Liver (tissue), 3 donors: Measurements from ENCODE around the gene SBF2.
"Not testable (repeated sequence)": the region's sequence is repeated elsewhere in the genome, so short reads cannot be mapped to it uniquely, and the experiment has no call there.

Source experiments
- HNF4A ChIP-seq, 2 donors: conservative IDR thresholded peaks; 2 replicates each; pipeline ENCODE4 v1.6.1; 2016; ENCODE audit warnings: antibody characterized with exemption in 2 of 2, mild to moderate bottlenecking in 2 of 2
- JUND ChIP-seq, 2 donors: IDR thresholded peaks; 2 replicates each; pipeline ENCODE4 v1.6.1; 2016; ENCODE audit warnings: antibody characterized with exemption in 2 of 2
- RAD21 ChIP-seq, 2 donors: IDR thresholded peaks; 2 replicates each; pipeline ENCODE4 v1.6.1; 2016; ENCODE audit warnings: antibody characterized with exemption in 2 of 2, mild to moderate bottlenecking in 2 of 2
- REST ChIP-seq: IDR thresholded peaks from 2 replicates; pipeline ENCODE4 v1.6.1; 2016; ENCODE audit warnings: antibody characterized with exemption, mild to moderate bottlenecking
- YY1 ChIP-seq: IDR thresholded peaks from 2 replicates; pipeline ENCODE4 v1.6.1; 2016; ENCODE audit warnings: antibody characterized with exemption, mild to moderate bottlenecking
- TF ChIP-seq, protein P1 (sequence below): fragments of 150-350 bp; IDR thresholded peaks from 2 replicates; pipeline ENCODE4 v1.5.1; 2017; ENCODE audit warnings: improper control_type of control experiment, low read depth, low read length; ENCODE audit not compliant: missing input control
- TF ChIP-seq, protein P2 (sequence below): IDR thresholded peaks from 2 replicates; pipeline ENCODE4 v1.6.1; 2016; ENCODE audit warnings: antibody characterized with exemption
- donor health status: healthy.
- donor health status: healthy.

DNA sequence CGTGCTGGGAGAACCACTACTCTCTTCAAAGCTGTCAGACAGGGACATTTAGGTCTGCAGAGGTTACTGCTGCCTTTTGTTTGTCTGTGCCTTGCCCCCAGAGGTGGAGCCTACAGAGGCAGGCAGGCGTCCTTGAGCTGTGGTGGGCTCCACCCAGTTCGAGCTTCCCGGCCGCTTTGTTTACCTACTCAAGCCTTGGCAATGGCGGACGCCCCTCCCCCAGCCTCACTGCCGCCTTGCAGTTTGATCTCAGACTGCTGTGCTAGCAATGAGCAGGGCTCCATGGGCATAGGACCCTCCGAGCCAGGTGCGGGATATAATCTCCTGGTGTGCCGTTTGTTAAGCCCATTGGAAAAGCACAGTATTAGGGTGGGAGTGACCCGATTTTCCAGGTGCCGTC lies 62.2 kb downstream of the SBF2 start:
- TF ChIP-seq, protein P1, sequence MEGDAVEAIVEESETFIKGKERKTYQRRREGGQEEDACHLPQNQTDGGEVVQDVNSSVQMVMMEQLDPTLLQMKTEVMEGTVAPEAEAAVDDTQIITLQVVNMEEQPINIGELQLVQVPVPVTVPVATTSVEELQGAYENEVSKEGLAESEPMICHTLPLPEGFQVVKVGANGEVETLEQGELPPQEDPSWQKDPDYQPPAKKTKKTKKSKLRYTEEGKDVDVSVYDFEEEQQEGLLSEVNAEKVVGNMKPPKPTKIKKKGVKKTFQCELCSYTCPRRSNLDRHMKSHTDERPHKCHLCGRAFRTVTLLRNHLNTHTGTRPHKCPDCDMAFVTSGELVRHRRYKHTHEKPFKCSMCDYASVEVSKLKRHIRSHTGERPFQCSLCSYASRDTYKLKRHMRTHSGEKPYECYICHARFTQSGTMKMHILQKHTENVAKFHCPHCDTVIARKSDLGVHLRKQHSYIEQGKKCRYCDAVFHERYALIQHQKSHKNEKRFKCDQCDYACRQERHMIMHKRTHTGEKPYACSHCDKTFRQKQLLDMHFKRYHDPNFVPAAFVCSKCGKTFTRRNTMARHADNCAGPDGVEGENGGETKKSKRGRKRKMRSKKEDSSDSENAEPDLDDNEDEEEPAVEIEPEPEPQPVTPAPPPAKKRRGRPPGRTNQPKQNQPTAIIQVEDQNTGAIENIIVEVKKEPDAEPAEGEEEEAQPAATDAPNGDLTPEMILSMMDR: not testable (repeated sequence)
- TF ChIP-seq, protein P2, sequence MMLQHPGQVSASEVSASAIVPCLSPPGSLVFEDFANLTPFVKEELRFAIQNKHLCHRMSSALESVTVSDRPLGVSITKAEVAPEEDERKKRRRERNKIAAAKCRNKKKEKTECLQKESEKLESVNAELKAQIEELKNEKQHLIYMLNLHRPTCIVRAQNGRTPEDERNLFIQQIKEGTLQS: not testable (repeated sequence)
- not testable (repeated sequence) for TF ChIP-seq YY1; REST; HNF4A (conservative IDR thresholded peaks at IDR 0.05); RAD21 (IDR thresholded peaks at IDR 0.05); JUND (IDR thresholded peaks at IDR 0.05)
